Measurements from ENCODE around the gene ITPA. TPM values are rescaled to one million over a fixed set of nuclear protein-coding genes. Genes with fewer than 3 reads are reported as not detected.

Gene ITPA
- total and polyA plus RNA-seq, 2 of the 13 experiments (the other 11 are each of a cell fraction or from before 2014, with no cell fraction given), result 60.1 to 103 TPM

- DNase-seq (ENCODE audit: low spot score), result no peak
- intact Hi-C loops (cut with micrococcal nuclease; ENCODE audit: unreplicated experiment), result loop anchor here (5.0 kb wide), 1 partner anchor 120 kb away; no protein-coding TSS in a partner anchor
- BruUV-seq (replicated peaks), result TSS peak; percentile 50
- TF ChIP-seq ZBTB38 (CRISPR knock-in tag; IDR thresholded peaks at IDR 0.05) (no peak), ZNF83 (CRISPR knock-in tag; IDR thresholded peaks at IDR 0.05; ENCODE audit: borderline replicate concordance) (peak; percentile 65; the same call in 1 of the 2 replicates), ZNF850 (CRISPR knock-in tag; conservative IDR thresholded peaks at IDR 0.05) (peak; percentile 81; the same call in 1 of the 2 replicates), ZNF143 (CRISPR knock-in tag; IDR thresholded peaks at IDR 0.05) (no peak), EHMT2 (IDR thresholded peaks at IDR 0.05; ENCODE audit: borderline replicate concordance, low read depth, low read length) (no peak), PCBP2 (optimal IDR thresholded peaks at IDR 0.05; ENCODE audit: low read depth, low read length, poor library complexity, severe bottlenecking) (peak; percentile 19), SIX1 (CRISPR knock-in tag; IDR thresholded peaks at IDR 0.05; ENCODE audit: borderline replicate concordance) (no peak), SMARCE1 (IDR thresholded peaks at IDR 0.05; ENCODE audit: borderline replicate concordance) (no peak), ZBTB26 (CRISPR knock-in tag; IDR thresholded peaks at IDR 0.05; ENCODE audit: borderline replicate concordance) (peak; percentile 8; the same call in 1 of the 2 replicates), DR1 (CRISPR knock-in tag; IDR thresholded peaks at IDR 0.05) (peak; percentile 33; the same call in 1 of the 2 replicates), ZNF75D (CRISPR knock-in tag; IDR thresholded peaks at IDR 0.05; ENCODE audit: borderline replicate concordance) (no peak), POLR2AphosphoS2 (IDR thresholded peaks at IDR 0.05; ENCODE audit: low read depth, low read length) (0 out of 2 replicates have a peak, but pooled peaks have one; percentile 41), GFI1 (CRISPR knock-in tag; IDR thresholded peaks at IDR 0.05; ENCODE audit: borderline replicate concordance) (no peak), MEIS2 (CRISPR knock-in tag; IDR thresholded peaks at IDR 0.05) (no peak), ZNF567 (CRISPR knock-in tag; IDR thresholded peaks at IDR 0.05; ENCODE audit: borderline replicate concordance) (no peak), ZNF33A (CRISPR knock-in tag; IDR thresholded peaks at IDR 0.05; ENCODE audit: borderline replicate concordance) (no peak), HNF1B (CRISPR knock-in tag; IDR thresholded peaks at IDR 0.05) (peak; percentile 24; the same call in 1 of the 2 replicates), ZC3H4 (CRISPR knock-in tag; IDR thresholded peaks at IDR 0.05; ENCODE audit: borderline replicate concordance) (peak; percentile 27; the same call in 1 of the 2 replicates), ZNF503 (CRISPR knock-in tag; IDR thresholded peaks at IDR 0.05) (no peak)
Observed at GRCh38 chr20:3172126-3172932, 37.0 kb upstream of the ITPA start.

More at GRCh38 chr20:3172126-3172932, 37.0 kb upstream of the ITPA start:
- peak overlapping the region; percentile 79 for H3K4me2 ChIP-seq (ENCODE audit: low read depth, low read length)
- FAIRE-seq (no peak), ATAC-seq (no peak)
- WGBS (ENCODE audit: low lambda C conversion rate), result 18% methylated on average over 4 of the region's 5 CpGs
- H3K36me3 ChIP-seq (replicated peaks in 1 of 2; ENCODE audit: control insufficient read depth in 1 of 2, insufficient read depth in 2 of 2, low read length in 2 of 2), result no peaks in the 10 kb centered on the region; a peak in 1 of 5 replicates
- H3K9ac ChIP-seq (ENCODE audit: insufficient read depth, low read depth, low read length), result peak overlapping the region; percentile 87
- H3K4me1 ChIP-seq (ENCODE audit: insufficient read depth, low read length), result peaks cover 69% of the 10 kb centered on the region
- CTCF ChIA-PET (ENCODE audit: low intra/inter-chr PET ratio, low total read pairs), result interaction anchor here (1.1 kb wide), 1 partner anchor 54 kb away, joined by 3 read pairs; no protein-coding TSS in a partner anchor
- H3K27ac ChIP-seq (ENCODE audit: extremely low read length, insufficient read depth, low read length), result no peak overlapping the region
- H2AFZ ChIP-seq (ENCODE audit: low read length), result no peak overlapping the region
- peaks cover 14% of the 10 kb centered on the region for H3K79me2 ChIP-seq (ENCODE audit: insufficient read depth, low read length)
- POLR2A ChIA-PET, result interaction anchor here (1.0 to 6.5 kb wide), 4 partner anchors 13 to 53 kb away, joined by 3 to 81 read pairs (median 3); partner anchors contain the start of genes FASTKD5 and UBOX5
- no peaks in the 10 kb centered on the region for H4K20me1 ChIP-seq (ENCODE audit: insufficient read depth, low read length)
- H3K4me3 ChIP-seq (replicated peaks in 1 of 3; ENCODE audit: insufficient read depth in 1 of 3, low read depth in 2 of 3, low read length in 3 of 3), result peak overlapping the region; percentile 85 to 99 (median 94)
- in situ Hi-C loops (cut with HindIII; ENCODE audit: extremely low pct_ligation_motif_present, low pct_unique_long_range_greater_than_20kb), result no loop called here
- no peaks in the 10 kb centered on the region; a peak in 1 of 5 replicates for H3K27me3 ChIP-seq (ENCODE audit: control insufficient read depth in 1 of 2, insufficient read depth in 2 of 2, low read length in 2 of 2)
- no peaks in the 10 kb centered on the region for H3K9me3 ChIP-seq (ENCODE audit: low read length)

Measured in HepG2 (cell line).